Vagina (tissue), 2 donors: Measurements from ENCODE around the gene FNDC7. TPM values are rescaled to one million over a fixed set of nuclear protein-coding genes. Genes with fewer than 3 reads are reported as not detected.

Experiments
- DNase-seq, 2 donors: peaks; one replicate each; pipeline ENCODE4 v3.0.0-alpha.2; 2017; ENCODE audit errors: extremely low spot score in 2 of 2
- H3K27ac ChIP-seq: fragments of 200-600 bp; sonication (generic); one replicate; pipeline ENCODE4 v1.5.1; 2019
- H3K27me3 ChIP-seq: fragments of 200-600 bp; sonication (generic); one replicate; pipeline ENCODE4 v1.5.1; 2019
- H3K36me3 ChIP-seq, 2 donors: fragments of 200-600 bp; sonication (generic); one replicate each; pipeline ENCODE4 v1.5.1; 2017 to 2019
- H3K4me1 ChIP-seq: fragments of 200-600 bp; sonication (generic); one replicate; pipeline ENCODE4 v1.5.1; 2019
- H3K4me3 ChIP-seq, 2 donors: fragments of 200-600 bp; sonication (generic); 1 replicate in 1 of 2; 2 replicates in 1 of 2; pipeline ENCODE4 v1.5.1; 2016 to 2019
- H3K9me3 ChIP-seq: fragments of 200-600 bp; sonication (generic); one replicate; pipeline ENCODE4 v1.5.1; 2019
- POLR2A ChIP-seq, 2 donors: fragments of 450-650 bp; IDR thresholded peaks; one replicate each; pipeline ENCODE4 v1.6.1; 2017; ENCODE audit warnings: antibody characterized with exemption in 2 of 2, mild to moderate bottlenecking in 2 of 2, moderate library complexity in 2 of 2
- POLR2AphosphoS5 ChIP-seq, 2 donors: sonication (generic); formaldehyde crosslinking; IDR thresholded peaks; one replicate each; pipeline ENCODE4 v1.9.0; 2017; ENCODE audit warnings: antibody characterized with exemption in 2 of 2, mild to moderate bottlenecking in 2 of 2, low read depth in 1 of 2; ENCODE audit not compliant: insufficient read depth in 1 of 2
- intact Hi-C: fragments of 100-400 bp; cut with DNase I; formaldehyde crosslinking; loops from one replicate; pipeline ENCODE4 v1.15.1; 2023
- total RNA-seq: library from RNA; depleted of rRNA; stranded (reverse); fragments of >200 nt; gene quantifications from one replicate; pipeline ENCODE4 v1.2.3, GENCODE V29; 2016
- TF ChIP-seq, protein P1 (sequence below), 3 experiments: fragments of 450-650 bp in 2 of 3; fragments of 200-600 bp in 1 of 3; sonication (generic) in 1 of 3; IDR thresholded peaks; one replicate each; pipeline ENCODE4 v1.5.1; 2017 to 2019; ENCODE audit warnings: antibody characterized with exemption in 3 of 3, mild to moderate bottlenecking in 2 of 3, moderate library complexity in 2 of 3

Gene FNDC7
- total RNA-seq, 1 donor from 2014 or later: not detected

DNA sequence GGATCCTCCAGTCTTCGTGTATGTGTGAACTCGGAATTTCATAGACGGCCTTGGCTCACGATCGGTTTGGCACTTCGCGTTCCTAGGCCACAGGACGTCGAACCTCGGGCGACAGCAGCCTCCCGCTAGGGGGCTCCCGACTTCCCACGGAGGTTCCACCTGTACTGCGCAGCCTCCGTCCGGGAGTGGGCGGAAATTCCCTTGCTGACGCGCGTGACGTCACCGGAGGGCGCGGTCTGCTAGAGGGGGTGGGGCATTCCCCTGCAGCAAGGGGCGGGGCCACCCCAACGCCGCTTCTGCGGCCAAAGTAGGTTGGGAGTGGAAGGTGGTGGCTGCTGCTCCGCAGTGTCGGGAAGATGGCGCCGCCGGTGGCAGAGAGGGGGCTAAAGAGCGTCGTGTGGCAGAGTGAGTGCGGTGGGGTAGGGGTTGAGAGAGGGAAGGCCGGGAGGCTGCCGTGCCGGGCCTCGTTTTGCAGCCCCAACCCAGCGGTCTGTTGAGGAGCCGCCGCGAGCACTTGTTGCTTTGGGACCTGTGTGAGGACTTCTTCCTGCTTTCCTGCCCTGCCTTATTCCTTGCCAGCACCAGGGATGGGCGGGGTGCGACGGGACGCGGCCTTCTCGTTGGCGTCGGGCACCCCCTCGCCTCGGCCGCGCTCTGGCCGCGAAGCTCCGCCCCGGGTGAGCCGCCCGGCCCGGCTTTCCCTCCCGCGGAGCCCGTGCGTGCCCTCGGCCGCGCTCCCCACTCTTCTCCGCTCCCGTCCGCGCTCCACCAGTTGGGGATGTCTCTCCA lies 33.9 kb downstream of the FNDC7 start, which contains the start of gene STXBP3:
TSS of gene STXBP3 (plus strand) at position 293 of the 789 bp plus-strand sequence. CDS start at position 357, 64 bp downstream.
- Histone ChIP-seq H3K4me3 (peak within 1 kb of the TSS; percentile 86 to 94), H3K27ac (peak within 1 kb of the TSS; percentile 99), H3K36me3 (no peaks in the 10 kb centered on the region), H3K9me3 (no peaks in the 10 kb centered on the region), H3K27me3 (no peaks in the 10 kb centered on the region), H3K4me1 (peaks cover 43% of the 10 kb centered on the region)
- TF ChIP-seq POLR2A (IDR thresholded peaks at IDR 0.05) (peak; percentile 92 to 98), POLR2AphosphoS5 (IDR thresholded peaks at IDR 0.05; ENCODE audit: insufficient read depth in 1 of 2, low read depth in 1 of 2) (peak; percentile 96 to 100)
- TF ChIP-seq, protein P1, sequence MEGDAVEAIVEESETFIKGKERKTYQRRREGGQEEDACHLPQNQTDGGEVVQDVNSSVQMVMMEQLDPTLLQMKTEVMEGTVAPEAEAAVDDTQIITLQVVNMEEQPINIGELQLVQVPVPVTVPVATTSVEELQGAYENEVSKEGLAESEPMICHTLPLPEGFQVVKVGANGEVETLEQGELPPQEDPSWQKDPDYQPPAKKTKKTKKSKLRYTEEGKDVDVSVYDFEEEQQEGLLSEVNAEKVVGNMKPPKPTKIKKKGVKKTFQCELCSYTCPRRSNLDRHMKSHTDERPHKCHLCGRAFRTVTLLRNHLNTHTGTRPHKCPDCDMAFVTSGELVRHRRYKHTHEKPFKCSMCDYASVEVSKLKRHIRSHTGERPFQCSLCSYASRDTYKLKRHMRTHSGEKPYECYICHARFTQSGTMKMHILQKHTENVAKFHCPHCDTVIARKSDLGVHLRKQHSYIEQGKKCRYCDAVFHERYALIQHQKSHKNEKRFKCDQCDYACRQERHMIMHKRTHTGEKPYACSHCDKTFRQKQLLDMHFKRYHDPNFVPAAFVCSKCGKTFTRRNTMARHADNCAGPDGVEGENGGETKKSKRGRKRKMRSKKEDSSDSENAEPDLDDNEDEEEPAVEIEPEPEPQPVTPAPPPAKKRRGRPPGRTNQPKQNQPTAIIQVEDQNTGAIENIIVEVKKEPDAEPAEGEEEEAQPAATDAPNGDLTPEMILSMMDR (IDR thresholded peaks at IDR 0.05): peak; percentile 85 to 98 (median 90)
- DNase-seq: peak; percentile 98 to 100
- intact Hi-C loops: no loop called here

DNA sequence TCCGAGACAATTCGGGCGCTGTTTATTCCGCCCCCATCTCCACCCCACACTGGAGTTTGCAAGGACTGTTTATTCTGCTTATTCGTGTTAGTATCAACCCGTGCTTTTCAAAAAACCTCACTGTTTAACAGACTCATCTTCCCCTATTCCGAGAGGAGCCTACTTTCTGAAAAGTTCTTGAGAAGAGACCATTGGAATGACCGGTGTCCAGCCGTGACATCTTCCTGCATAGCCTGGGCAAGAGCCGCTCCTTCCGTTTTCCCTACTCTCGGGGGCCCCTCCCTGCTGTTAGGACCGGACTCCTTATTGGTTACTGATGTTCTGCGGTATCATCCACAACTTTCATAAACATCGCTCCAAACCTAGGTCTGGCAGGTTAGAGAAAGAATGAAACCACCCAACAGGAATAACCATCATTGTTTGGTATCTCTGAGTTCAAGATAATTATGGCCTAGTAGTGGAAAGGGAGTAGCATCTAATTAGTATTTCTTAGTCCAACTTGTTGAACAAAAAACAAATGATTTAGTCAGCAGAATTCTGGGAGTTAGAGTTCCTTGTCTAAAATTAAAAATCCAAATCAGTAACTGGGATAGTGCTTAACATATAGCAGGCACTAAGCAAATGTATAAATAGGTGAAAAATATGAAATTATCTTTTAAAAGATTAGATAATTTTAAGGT lies 34.6 kb downstream of the FNDC7 start:
- H3K36me3 ChIP-seq: peaks cover 0 to under 1% of the 10 kb centered on the region in 2 donors
- H3K4me1 ChIP-seq: peaks cover 51% of the 10 kb centered on the region
- no peaks in the 10 kb centered on the region for H3K9me3 ChIP-seq
- peak overlapping the region; percentile 86 to 94 for H3K4me3 ChIP-seq
- no peaks in the 10 kb centered on the region for H3K27me3 ChIP-seq
- intact Hi-C loops: no loop called here
- H3K27ac ChIP-seq: peak overlapping the region; percentile 99
- TF ChIP-seq, protein P1 (IDR thresholded peaks at IDR 0.05): no peak
- TF ChIP-seq POLR2A (IDR thresholded peaks at IDR 0.05) (peak in 1 of 2 donors; percentile 32), POLR2AphosphoS5 (IDR thresholded peaks at IDR 0.05; ENCODE audit: insufficient read depth in 1 of 2, low read depth in 1 of 2) (peak in 1 of 2 donors; percentile 44)
- DNase-seq: peak in 1 of 2 donors; percentile 93

DNA sequence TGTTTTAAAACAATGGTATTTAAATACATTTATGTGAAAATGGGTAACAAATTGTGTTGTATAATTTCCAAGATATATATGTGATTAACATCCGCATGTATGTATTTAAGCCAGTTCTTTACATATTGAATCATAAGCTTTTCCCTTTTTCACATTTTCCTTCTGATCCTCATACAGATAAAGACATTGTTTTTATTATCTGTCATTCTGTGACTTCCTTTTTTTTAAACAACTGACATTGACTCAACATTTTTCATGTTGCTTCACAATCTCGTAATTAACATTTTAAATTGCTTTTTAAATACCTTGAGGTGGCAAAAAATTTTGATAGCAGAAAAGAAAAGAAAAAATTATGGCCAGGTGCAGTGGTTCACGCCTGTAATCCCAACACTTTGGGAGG lies 35.2 kb downstream of the FNDC7 start:
- TF ChIP-seq POLR2A (IDR thresholded peaks at IDR 0.05) (no peak), POLR2AphosphoS5 (IDR thresholded peaks at IDR 0.05; ENCODE audit: insufficient read depth in 1 of 2, low read depth in 1 of 2) (no peak)
- TF ChIP-seq, protein P1 (IDR thresholded peaks at IDR 0.05): no peak
- intact Hi-C loops: no loop called here
- Histone ChIP-seq H3K27ac (peak overlapping the region; percentile 99), H3K4me3 (peak overlapping the region in 1 of 2 donors; percentile 86), H3K36me3 (peaks cover 0 to 7% of the 10 kb centered on the region in 2 donors), H3K4me1 (peaks cover 56% of the 10 kb centered on the region), H3K27me3 (no peaks in the 10 kb centered on the region), H3K9me3 (no peaks in the 10 kb centered on the region)
- DNase-seq: no peak

DNA sequence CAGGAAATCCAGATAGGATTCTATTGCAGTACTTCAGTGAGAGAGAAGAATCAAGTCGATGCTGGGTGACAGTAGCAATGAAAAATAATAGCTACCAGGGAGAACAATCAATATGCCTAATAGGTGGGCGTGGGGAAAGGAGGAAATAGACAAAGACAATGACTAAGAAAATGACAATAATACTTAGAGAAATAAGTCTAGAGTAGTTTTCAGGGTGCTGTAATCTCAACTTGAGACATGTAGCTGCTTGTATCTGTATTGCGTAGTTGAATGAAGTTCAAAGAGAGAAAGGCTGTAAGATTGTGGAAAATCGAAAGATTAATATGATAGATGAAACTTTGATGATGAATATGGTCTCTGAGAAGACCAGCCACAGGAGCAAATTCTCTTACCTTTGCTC lies 36.4 kb downstream of the FNDC7 start:
- H3K27ac ChIP-seq: no peak overlapping the region
- peaks cover 0 to 18% of the 10 kb centered on the region in 2 donors for H3K36me3 ChIP-seq
- H3K27me3 ChIP-seq: no peaks in the 10 kb centered on the region
- no peak for DNase-seq
- intact Hi-C loops: no loop called here
- no peak overlapping the region for H3K4me3 ChIP-seq
- TF ChIP-seq POLR2AphosphoS5 (IDR thresholded peaks at IDR 0.05; ENCODE audit: insufficient read depth in 1 of 2, low read depth in 1 of 2): no peak
- TF ChIP-seq, protein P1 (IDR thresholded peaks at IDR 0.05): no peak
- TF ChIP-seq POLR2A (IDR thresholded peaks at IDR 0.05): no peak
- H3K9me3 ChIP-seq: no peaks in the 10 kb centered on the region
- H3K4me1 ChIP-seq: peaks cover 57% of the 10 kb centered on the region
